Tibial artery (tissue), 4 donors: Measurements from ENCODE around the gene DBN1.
A peak's percentile ranks its signal among the peaks of the same experiment; 100 is the strongest.

Experiments
- DNase-seq, 2 donors: peaks; one replicate each; pipeline ENCODE4 v3.0.0-alpha.2; 2019
- H3K27ac ChIP-seq, 2 donors: fragments of 200-600 bp; sonication (generic) in 1 of 2; 1 replicate in 1 of 2; 2 replicates in 1 of 2; pipeline ENCODE4 v1.5.1; 2018 to 2019; ENCODE audit warnings: mild to moderate bottlenecking in 1 of 2
- H3K27me3 ChIP-seq, 2 donors: fragments of 200-600 bp; sonication (generic) in 1 of 2; one replicate each; pipeline versions ENCODE4 v1.5.1 to v1.6.0; 2016 to 2019
- H3K36me3 ChIP-seq, 3 donors: fragments of 200-600 bp; sonication (generic) in 2 of 3; one replicate each; pipeline ENCODE4 v1.5.1; 2016 to 2019; ENCODE audit warnings: mild to moderate bottlenecking in 2 of 3
- H3K4me1 ChIP-seq, 4 donors: fragments of 200-600 bp; sonication (generic) in 2 of 4; 1 replicate in 3 of 4; 2 replicates in 1 of 4; pipeline ENCODE4 v1.5.1; 2016 to 2019
- H3K4me3 ChIP-seq, 2 donors: fragments of 200-600 bp; sonication (generic) in 1 of 2; 1 replicate in 1 of 2; 2 replicates in 1 of 2; pipeline ENCODE4 v1.5.1; 2018 to 2019; ENCODE audit warnings: mild to moderate bottlenecking in 2 of 2
- H3K9me3 ChIP-seq, 3 donors: fragments of 200-600 bp; sonication (generic) in 1 of 3; one replicate each; pipeline ENCODE4 v1.5.1; 2016 to 2019
- CTCF ChIP-seq, 2 experiments: fragments of 200-600 bp in 1 of 2; fragments of 450-650 bp in 1 of 2; IDR thresholded peaks; one replicate each; pipeline ENCODE4 v1.5.1; 2017 to 2019; ENCODE audit warnings: antibody characterized with exemption in 2 of 2, mild to moderate bottlenecking in 1 of 2, moderate library complexity in 1 of 2
- intact Hi-C: fragments of 100-400 bp; cut with DNase I; formaldehyde crosslinking; loops from one replicate; pipeline ENCODE4 v1.15.0; 2023; ENCODE audit warnings: low total_unique reads

DBN1 gene

GRCh38 chr5:177508221-177508611 is 34.8 kb upstream of the DBN1 start:
- Histone ChIP-seq H3K27me3 (no peaks in the 10 kb centered on the region), H3K4me3 (peak overlapping the region; percentile 28 to 36), H3K27ac (no peak overlapping the region), H3K36me3 (peaks cover 24 to 42% (median 31%) of the 10 kb centered on the region in 3 donors), H3K4me1 (no peaks in the 10 kb centered on the region), H3K9me3 (no peaks in the 10 kb centered on the region)
- intact Hi-C loops, result no loop called here
- no peak for TF ChIP-seq CTCF (IDR thresholded peaks at IDR 0.05)
- DNase-seq, result no peak

GRCh38 chr5:177507596-177508220 is 34.3 kb upstream of the DBN1 start:
- Histone ChIP-seq H3K36me3 (peaks cover 19 to 37% (median 26%) of the 10 kb centered on the region in 3 donors), H3K4me3 (no peak overlapping the region), H3K9me3 (no peaks in the 10 kb centered on the region), H3K27ac (no peak overlapping the region), H3K27me3 (no peaks in the 10 kb centered on the region), H3K4me1 (no peaks in the 10 kb centered on the region)
- intact Hi-C loops, result no loop called here
- DNase-seq, result no peak
- no peak for TF ChIP-seq CTCF (IDR thresholded peaks at IDR 0.05)

GRCh38 chr5:177507165-177507564 is 33.7 kb upstream of the DBN1 start:
- H3K4me3 ChIP-seq, result no peak overlapping the region

GRCh38 chr5:177505075-177505474 is 31.6 kb upstream of the DBN1 start:
- TF ChIP-seq CTCF (IDR thresholded peaks at IDR 0.05), result no peak
- no peak for DNase-seq
- Histone ChIP-seq H3K27ac (no peak overlapping the region), H3K4me3 (no peak overlapping the region), H3K4me1 (peaks cover 0 to 6% (median 3%) of the 10 kb centered on the region in 4 donors), H3K27me3 (no peaks in the 10 kb centered on the region), H3K9me3 (no peaks in the 10 kb centered on the region), H3K36me3 (peaks cover 0 to 11% (median 0%) of the 10 kb centered on the region in 3 donors)
- intact Hi-C loops, result no loop called here

More at GRCh38 chr5:177507165-177507564, 33.7 kb upstream of the DBN1 start:
- no peaks in the 10 kb centered on the region for H3K9me3 ChIP-seq
- no peaks in the 10 kb centered on the region for H3K27me3 ChIP-seq
- H3K4me1 ChIP-seq, result no peaks in the 10 kb centered on the region
- H3K27ac ChIP-seq, result no peak overlapping the region
- peaks cover 16 to 32% (median 20%) of the 10 kb centered on the region in 3 donors for H3K36me3 ChIP-seq
- intact Hi-C loops, result no loop called here
- TF ChIP-seq CTCF (IDR thresholded peaks at IDR 0.05), result no peak
- no peak for DNase-seq

- H3K27me3 ChIP-seq, result no peaks in the 10 kb centered on the region
- peaks cover 0 to 7% (median 0%) of the 10 kb centered on the region in 3 donors for H3K36me3 ChIP-seq
- intact Hi-C loops, result loop anchor here (5.0 kb wide), 1 partner anchor 112 kb away; no protein-coding TSS in a partner anchor
- no peaks in the 10 kb centered on the region for H3K9me3 ChIP-seq
- H3K27ac ChIP-seq, result no peak overlapping the region
- H3K4me3 ChIP-seq, result no peak overlapping the region
- TF ChIP-seq CTCF (IDR thresholded peaks at IDR 0.05), result no peak
- H3K4me1 ChIP-seq, result peaks cover 0 to 6% (median 3%) of the 10 kb centered on the region in 4 donors
- DNase-seq, result peak in 1 of 2 donors; percentile 64
These were observed 30.9 kb upstream of the DBN1 start for GRCh38 chr5:177504086-177505056.
